Calu3 (cell line): Measurements from ENCODE around the gene RASGRF2. TPM values are rescaled to one million over a fixed set of nuclear protein-coding genes. Genes with fewer than 3 reads are reported as not detected.

Experiments
- BruUV-seq: library from RNA; stranded (reverse); fragments of 400-500 nt; replicated peaks from 2 replicates; lab custom pipeline; 2021; lab: Mats Ljungman, UMichigan
- CTCF ChIA-PET: fragments of 300-600 bp; sonication (Branson Sonifier 250); formaldehyde crosslinking; loops from one replicate; lab custom pipeline; 2022; ENCODE audit warnings: antibody characterized with exemption; lab: Charles Lee
- DNase-seq: peaks from one replicate; pipeline ENCODE4 v3.0.0; 2022
- H3K27ac Mint-ChIP-seq: one replicate; pipeline ENCODE4 v1.8.0; 2022; ENCODE audit warnings: mixed read lengths; ENCODE audit not compliant: unreplicated experiment
- H3K27me3 Mint-ChIP-seq: one replicate; pipeline ENCODE4 v1.8.0; 2022; ENCODE audit warnings: mixed read lengths; ENCODE audit not compliant: unreplicated experiment
- H3K36me3 Mint-ChIP-seq: one replicate; pipeline ENCODE4 v1.8.0; 2022; ENCODE audit warnings: mild to moderate bottlenecking, moderate library complexity, mixed read lengths; ENCODE audit not compliant: insufficient read depth, unreplicated experiment
- H3K4me1 Mint-ChIP-seq: one replicate; pipeline ENCODE4 v1.8.0; 2022; ENCODE audit warnings: mild to moderate bottlenecking, low read depth, mixed read lengths; ENCODE audit not compliant: unreplicated experiment
- H3K4me3 Mint-ChIP-seq: one replicate; pipeline ENCODE4 v1.8.0; 2022; ENCODE audit warnings: mild to moderate bottlenecking, low read depth, moderate library complexity, mixed read lengths; ENCODE audit not compliant: unreplicated experiment
- H3K9me3 Mint-ChIP-seq: one replicate; pipeline ENCODE4 v1.8.0; 2022; ENCODE audit warnings: low read depth, mixed read lengths; ENCODE audit not compliant: unreplicated experiment
- intact Hi-C: fragments of 100-400 bp; cut with micrococcal nuclease; formaldehyde crosslinking; loops from one replicate; pipeline ENCODE4 v1.10.0; 2022; ENCODE audit not compliant: unreplicated experiment
- total RNA-seq: library from RNA; stranded (reverse); gene quantifications from 2 replicates; pipeline ENCODE4 v1.2.3, GENCODE V29; 2022
- TF ChIP-seq, protein P1 (sequence below): fragments of 200-600 bp; IDR thresholded peaks from one replicate; pipeline ENCODE4 v1.8.0; 2022; ENCODE audit warnings: antibody characterized with exemption; ENCODE audit not compliant: unreplicated experiment

The RASGRF2 gene
- total RNA-seq, 1 experiment from 2014 or later = 27.7 TPM

DNA sequence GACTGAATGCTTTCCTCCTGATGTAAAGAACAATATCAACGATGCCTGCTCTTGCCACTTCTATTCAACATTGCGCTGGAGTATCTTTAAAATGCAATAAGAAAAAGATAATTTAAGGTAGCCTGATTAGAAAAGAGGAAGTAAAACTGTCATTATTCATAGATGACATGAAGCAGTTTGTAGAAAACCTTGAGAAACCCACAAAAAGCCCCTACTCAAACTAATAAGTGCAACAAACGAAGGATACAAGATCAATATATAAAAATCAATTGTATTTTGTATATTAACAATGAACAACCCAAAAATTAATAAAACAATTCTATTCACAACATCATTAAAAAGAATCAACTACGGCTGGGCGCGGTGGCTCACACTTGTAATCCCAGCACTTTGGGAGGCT is 196.6 kb downstream of the RASGRF2 start:
- no peaks in the 10 kb centered on the region for H3K27me3 Mint-ChIP-seq
- no TSS peak for BruUV-seq
- no peak for DNase-seq
- TF ChIP-seq, protein P1, sequence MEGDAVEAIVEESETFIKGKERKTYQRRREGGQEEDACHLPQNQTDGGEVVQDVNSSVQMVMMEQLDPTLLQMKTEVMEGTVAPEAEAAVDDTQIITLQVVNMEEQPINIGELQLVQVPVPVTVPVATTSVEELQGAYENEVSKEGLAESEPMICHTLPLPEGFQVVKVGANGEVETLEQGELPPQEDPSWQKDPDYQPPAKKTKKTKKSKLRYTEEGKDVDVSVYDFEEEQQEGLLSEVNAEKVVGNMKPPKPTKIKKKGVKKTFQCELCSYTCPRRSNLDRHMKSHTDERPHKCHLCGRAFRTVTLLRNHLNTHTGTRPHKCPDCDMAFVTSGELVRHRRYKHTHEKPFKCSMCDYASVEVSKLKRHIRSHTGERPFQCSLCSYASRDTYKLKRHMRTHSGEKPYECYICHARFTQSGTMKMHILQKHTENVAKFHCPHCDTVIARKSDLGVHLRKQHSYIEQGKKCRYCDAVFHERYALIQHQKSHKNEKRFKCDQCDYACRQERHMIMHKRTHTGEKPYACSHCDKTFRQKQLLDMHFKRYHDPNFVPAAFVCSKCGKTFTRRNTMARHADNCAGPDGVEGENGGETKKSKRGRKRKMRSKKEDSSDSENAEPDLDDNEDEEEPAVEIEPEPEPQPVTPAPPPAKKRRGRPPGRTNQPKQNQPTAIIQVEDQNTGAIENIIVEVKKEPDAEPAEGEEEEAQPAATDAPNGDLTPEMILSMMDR = no peak
- CTCF ChIA-PET = no interaction called here
- no peak overlapping the region for H3K27ac Mint-ChIP-seq
- peaks cover 9% of the 10 kb centered on the region for H3K9me3 Mint-ChIP-seq
- intact Hi-C loops = no loop called here
- no peaks in the 10 kb centered on the region for H3K4me1 Mint-ChIP-seq
- H3K4me3 Mint-ChIP-seq = no peak overlapping the region
- H3K36me3 Mint-ChIP-seq = no peaks in the 10 kb centered on the region

DNA sequence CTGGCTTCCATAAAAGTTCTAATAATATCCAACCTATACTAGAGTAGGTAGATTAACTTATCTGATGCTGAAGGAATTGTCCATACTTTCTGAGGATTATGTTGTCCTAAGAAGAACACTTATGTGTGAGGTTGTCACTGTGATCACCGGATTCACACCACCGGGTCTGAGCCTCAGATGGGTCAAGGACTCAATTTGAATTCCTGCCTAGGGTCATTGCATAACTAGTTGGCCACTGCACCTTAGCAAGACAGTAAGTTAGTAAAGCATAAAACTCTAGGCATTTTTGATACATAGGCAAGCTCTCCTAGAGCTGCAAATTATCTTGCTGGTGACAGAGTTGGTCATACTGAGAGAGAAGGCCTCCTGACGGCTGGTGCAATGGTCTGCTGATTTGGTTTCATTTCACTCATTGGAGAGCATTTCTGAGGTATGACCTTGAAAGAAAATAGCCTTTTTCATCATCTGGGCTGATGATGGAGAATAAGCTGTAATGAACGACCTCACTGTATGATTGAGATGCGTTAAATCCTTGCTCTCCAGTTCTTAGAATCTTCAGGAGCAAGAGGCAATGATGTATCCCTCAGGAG is 200.9 kb downstream of the RASGRF2 start:
- H3K9me3 Mint-ChIP-seq = peaks cover under 1% of the 10 kb centered on the region
- no peaks in the 10 kb centered on the region for H3K27me3 Mint-ChIP-seq
- H3K4me1 Mint-ChIP-seq = peaks cover 18% of the 10 kb centered on the region
- no peaks in the 10 kb centered on the region for H3K36me3 Mint-ChIP-seq
- DNase-seq = no peak
- no peak overlapping the region for H3K4me3 Mint-ChIP-seq
- TF ChIP-seq, protein P1 = no peak
- intact Hi-C loops = loop anchor here (10.0 kb wide), 2 partner anchors 196 to 446 kb away; partner anchors contain the start of gene RASGRF2
- no peak overlapping the region for H3K27ac Mint-ChIP-seq
- BruUV-seq = no TSS peak
- CTCF ChIA-PET = no interaction called here

GRCh38 chr5:81162501-81162900 is 202.3 kb downstream of the RASGRF2 start:
- TF ChIP-seq, protein P1 = no peak
- Mint-ChIP-seq H3K27ac (no peak overlapping the region), H3K4me1 (peaks cover 18% of the 10 kb centered on the region), H3K9me3 (no peaks in the 10 kb centered on the region), H3K27me3 (no peaks in the 10 kb centered on the region), H3K36me3 (no peaks in the 10 kb centered on the region), H3K4me3 (no peak overlapping the region)
- intact Hi-C loops = loop anchor here (10.0 kb wide), 2 partner anchors 198 to 448 kb away; partner anchors contain the start of gene RASGRF2
- no TSS peak for BruUV-seq
- CTCF ChIA-PET = no interaction called here
- DNase-seq = no peak

GRCh38 chr5:81163651-81164050 is 203.5 kb downstream of the RASGRF2 start:
- Mint-ChIP-seq H3K36me3 (no peaks in the 10 kb centered on the region), H3K4me3 (no peak overlapping the region), H3K9me3 (no peaks in the 10 kb centered on the region), H3K27me3 (no peaks in the 10 kb centered on the region), H3K4me1 (peaks cover 18% of the 10 kb centered on the region), H3K27ac (no peak overlapping the region)
- CTCF ChIA-PET = interaction anchor here (1.1 kb wide), 1 partner anchor 16 kb away, joined by 3 read pairs; no protein-coding TSS in a partner anchor
- DNase-seq = no peak
- intact Hi-C loops = loop anchor here (2.0 to 10.0 kb wide), 3 partner anchors 199 to 477 kb away; partner anchors contain the start of gene RASGRF2
- TF ChIP-seq, protein P1 = no peak
- no TSS peak for BruUV-seq
